Amniotic stem cell (primary cell): Measurements from ENCODE around the gene MRPL2.

Experiments used
- DNase-seq: peaks from one replicate; lab custom pipeline; 2025; lab: John Stamatoyannopoulos, UW

MRPL2 gene

GRCh38 chr6:43059168-43060033 lies at the start of gene MRPL2, which contains the start of gene KLC4:
MRPL2 (minus strand) TSS chr6:43059434; CDS start chr6:43059381, 53 bp downstream.
KLC4 (plus strand) TSS chr6:43059631; CDS start chr6:43061336, 1,705 bp downstream.
- peak; percentile 98 for DNase-seq

GRCh38 chr6:43107344-43108062 lies 48.3 kb upstream of the MRPL2 start:
- DNase-seq: no peak

DNA sequence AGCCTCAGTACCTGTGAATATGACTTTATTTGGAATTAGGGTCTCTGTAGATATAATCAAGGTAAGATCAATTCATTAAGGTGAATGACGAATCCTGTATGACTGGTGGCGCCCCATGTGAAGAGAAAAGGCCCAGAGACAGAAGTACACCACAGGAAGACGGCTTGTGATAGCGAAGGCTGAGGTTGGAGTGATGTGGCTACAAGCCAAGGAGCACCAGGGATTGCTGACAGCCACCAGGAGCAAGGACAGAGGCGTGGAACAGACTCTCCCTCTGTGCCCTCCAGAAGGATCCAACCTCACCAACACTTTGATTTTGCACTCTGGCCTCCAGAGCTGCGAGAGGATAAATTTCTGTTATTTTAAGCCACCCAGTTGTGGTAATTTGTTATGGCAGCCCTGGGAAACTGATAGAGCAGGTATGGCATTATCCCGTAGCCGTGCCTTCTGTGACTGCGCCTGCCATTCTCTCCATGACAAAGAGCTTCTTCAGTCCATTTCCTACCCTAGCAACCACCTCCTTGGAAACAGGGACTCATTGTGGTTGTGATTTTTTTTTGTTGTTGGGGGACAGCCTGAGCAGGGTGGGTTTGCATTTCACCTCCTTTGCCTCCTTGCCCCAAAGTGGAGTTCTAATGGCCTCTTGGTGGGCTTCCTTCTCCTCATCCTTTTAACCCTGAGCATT lies 46.4 kb upstream of the MRPL2 start:
- DNase-seq: no peak

DNA sequence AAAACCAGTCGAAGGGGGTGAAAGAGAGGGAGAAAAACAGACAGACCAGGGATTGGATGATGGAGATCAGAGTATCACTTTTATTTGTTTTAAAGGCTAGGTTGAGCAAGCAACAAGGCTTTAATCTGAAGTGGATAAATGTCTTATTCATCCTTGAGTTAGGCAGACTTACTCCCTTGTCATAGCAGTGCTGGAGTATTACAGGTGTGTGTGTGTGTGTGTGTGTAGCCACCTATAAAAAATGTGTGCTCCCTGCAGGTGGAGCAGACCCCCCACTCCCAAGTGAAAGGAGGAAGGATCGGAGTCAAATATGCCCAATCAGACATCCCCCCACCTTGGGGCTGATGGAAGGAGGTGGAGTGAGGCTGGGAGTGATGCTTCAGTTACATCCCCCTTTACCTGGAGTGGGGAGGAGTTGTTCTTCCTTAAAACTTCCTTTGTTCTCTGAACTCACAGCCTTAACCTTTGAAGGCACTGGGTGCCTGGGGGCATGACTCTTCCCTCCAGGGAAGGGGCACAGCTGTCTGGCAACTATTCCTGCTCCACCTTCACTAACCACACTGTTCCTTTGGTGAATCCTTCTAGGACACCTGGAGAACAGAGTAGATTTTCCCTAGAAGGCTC lies 44.1 kb upstream of the MRPL2 start:
- no peak for DNase-seq

- no peak for DNase-seq
These were observed 42.3 kb upstream of the MRPL2 start for GRCh38 chr6:43101497-43101896.

- no peak for DNase-seq
These were observed 38.3 kb upstream of the MRPL2 start for GRCh38 chr6:43097502-43097901.

DNA sequence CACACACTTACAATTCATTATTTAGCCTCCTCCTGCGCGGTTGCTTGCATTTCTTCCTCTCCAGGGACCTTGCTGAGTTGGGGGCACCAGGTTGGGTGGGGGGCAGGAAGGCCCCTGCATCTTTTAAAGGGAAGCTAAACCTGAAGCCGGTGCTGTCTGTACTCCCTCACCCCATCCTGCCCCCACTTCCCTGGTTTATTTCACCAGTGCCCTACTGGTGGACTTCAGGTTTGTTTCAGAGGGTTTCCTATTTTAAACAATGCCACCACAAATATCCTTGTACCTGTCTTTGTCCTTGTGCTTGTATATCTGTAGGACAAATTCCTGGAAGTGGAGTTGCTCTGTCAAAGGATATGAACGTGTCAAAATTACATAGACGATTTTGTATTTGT lies 37.9 kb upstream of the MRPL2 start:
- no peak for DNase-seq

- peak; percentile 73 for DNase-seq
These were observed 37.3 kb upstream of the MRPL2 start for GRCh38 chr6:43096451-43097097.

DNA sequence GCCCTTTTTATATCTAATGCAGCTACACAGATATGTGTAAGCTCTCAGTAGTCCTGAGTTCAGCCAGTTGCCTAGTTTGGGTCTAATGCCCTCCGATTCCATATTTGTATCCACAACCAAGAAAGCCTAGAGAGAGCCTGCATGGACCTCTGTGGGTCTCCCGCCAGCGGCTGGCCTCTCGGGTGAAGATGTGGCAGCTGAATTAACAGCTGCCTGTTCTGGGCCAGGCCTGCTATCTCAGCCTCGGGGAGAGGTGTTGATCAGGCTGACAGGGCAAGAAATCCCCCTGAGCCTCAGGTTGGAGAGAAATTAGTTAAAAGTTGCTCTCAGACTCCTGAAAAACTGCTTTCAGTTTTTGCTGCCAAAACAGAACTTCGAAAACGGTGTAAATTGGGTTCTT lies 36.7 kb upstream of the MRPL2 start:
- no peak for DNase-seq

DNA sequence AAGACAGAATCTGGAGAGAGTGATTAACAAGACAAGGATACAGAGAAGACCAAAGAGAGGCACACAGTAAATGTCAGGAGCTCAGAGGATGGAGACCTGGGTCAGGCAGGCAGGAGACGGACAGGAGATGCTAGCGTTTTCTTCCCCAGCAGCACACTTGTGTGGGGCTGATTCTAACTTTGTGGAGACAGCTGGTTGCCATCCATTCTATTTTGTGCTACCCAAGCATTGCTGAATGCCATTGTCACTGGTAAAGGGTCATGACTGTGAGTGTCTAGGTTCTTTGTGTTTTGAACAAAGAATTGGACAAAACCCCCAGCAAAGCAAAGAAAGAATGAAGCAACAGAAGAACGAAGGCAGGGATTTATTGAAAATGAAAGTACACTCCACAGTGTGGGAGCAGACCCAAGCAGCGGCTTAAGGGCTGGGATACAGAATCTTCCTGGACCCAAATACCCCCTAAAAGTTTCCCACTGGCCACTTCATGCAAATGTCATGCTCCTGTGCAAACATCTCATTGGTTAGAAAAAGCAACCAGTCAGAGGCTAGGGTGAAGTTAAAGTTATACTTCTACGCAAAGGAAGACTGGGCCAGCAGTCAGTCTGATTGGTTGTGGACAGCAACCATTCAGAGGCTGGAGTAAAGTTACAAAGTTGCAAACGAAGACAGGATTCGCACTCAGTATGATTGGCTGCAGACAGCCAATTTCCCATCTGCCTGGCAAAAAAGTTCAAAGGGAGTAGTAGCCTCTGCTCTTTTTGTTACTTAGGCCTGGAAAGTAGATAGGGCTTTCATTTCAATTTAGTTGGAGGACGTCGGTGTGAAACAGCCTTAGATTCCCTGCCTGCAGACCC lies 34.4 kb upstream of the MRPL2 start:
- DNase-seq: no peak

DNA sequence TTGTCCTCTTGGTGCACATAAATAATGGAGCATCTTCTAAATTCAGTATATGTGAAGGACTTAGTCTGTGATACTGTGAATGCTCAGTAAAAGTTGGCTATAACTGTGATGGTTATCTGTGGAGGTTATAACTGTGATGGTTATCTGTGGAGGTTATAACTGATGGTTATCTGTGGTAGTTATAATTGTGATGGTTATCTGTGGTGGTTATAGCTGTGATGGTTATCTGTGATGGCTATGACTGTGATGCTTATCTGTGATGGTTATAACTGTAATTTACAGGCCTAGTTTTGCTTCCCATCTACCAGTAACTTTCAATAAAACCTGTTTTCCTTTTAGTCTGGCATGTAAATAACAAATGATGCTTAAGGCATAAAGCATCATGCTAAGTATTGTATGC lies 33.4 kb upstream of the MRPL2 start:
- no peak for DNase-seq

DNA sequence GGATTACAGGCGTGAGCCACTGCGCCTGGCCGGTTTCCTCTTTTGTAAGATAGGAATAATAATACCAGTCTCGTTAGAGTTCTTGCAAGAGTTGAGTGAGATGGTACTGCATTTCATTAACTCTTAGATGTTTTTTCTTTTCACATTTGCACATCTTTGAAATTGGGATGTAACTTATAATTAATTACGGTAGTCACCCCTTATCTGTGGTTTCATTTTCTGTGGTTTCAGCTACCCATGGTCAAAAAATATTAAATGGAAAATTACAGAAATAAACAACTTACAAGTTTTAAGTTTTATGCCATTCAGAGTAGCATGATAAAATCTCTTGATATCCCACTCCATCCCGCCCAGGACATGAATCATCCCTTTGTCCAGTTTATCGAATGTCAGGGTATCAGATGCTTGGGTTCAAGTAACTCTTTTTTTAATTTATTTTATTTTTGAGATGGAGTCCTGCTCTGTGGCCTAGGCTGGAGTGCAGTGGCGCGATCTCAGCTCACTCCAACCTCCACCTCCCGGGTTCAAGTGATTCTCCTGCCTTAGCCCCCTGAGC lies 32.3 kb upstream of the MRPL2 start:
- no peak for DNase-seq

GRCh38 chr6:43091020-43091419 lies 31.8 kb upstream of the MRPL2 start:
- no peak for DNase-seq

DNA sequence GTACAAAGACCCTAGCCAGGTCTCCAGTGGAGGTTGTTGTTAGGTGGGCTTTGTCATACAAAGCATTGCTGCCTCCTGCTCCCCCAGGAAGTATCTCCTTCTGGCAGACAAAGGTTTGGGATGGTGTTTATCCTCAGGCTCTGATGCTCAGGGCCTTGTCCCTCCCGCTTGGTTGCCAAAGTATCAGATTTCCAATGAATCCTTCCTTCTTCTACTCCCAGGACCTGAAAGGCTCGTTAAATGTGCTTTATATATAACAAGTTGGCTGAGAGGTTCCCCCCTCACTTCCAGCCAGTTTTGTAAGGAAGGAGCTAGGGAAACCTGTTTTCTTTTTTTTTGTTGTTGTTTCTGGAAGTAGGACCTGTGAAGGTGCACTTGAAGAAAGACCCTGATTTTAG lies 31.3 kb upstream of the MRPL2 start:
- no peak for DNase-seq

- no peak for DNase-seq
These were observed 30.8 kb upstream of the MRPL2 start for GRCh38 chr6:43089874-43090558.

GRCh38 chr6:43089467-43089866 lies 30.2 kb upstream of the MRPL2 start:
- no peak for DNase-seq

DNA sequence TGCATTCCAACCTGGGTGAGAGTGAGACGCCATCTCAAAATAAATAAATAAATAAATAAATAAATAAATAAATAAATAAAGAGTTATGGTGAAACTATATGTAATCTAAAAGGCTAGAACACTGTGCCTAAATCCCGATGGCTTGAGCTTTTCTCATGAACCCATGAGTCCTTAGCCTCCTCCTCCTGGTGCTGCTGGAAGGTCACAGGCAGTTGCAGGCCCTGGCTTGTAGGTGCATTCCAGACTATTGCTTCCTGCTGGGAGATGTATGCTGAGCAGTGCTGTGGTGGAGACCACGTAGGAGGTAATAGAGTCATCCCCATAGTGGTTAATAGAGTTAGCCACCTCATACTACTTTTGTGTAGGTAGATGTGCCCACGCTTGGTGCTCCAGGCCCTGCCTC lies 29.4 kb upstream of the MRPL2 start:
- DNase-seq: no peak

DNA sequence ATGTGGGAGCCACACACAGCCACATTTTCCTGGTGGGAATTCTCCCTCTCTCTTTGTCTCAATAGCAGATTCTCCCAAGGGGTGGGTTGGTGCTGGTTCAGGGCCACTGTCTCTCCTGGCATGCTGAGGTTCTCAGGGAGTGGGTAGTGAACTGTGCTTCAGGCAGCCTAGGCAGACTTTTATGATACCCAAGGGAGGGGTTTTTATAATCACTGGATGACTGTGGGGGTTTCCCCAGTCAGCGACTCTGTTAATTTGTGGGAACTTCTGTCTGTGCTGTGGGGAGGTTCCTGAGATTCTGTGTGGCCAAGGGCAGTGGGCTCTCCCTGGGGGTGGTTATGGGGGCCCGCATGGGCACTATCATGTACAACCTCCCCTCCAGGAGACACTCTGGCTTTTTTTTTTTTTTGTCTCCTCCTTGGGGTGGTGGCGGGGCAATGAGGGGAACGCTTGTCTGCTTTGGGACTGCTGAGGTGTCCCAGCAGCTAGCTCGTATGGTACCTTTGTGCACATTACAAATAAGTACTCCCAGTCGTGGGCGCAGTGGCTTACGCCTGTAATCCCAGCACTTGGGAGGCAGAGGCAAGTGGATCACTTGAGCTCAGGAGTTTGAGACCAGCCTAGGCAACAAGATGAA lies 26.9 kb upstream of the MRPL2 start:
- no peak for DNase-seq
